HepG2 (cell line): ENCODE results near the gene SWSAP1. TPM values are rescaled to one million over a fixed set of nuclear protein-coding genes. Genes with fewer than 3 reads are reported as not detected.

Experiments
- BCL3 ChIP-seq: sonication (generic); formaldehyde crosslinking; IDR thresholded peaks from 2 replicates; pipeline ENCODE4 v1.5.1; 2020; ENCODE audit warnings: mild to moderate bottlenecking, missing genetic modification reagents, moderate library complexity
- CSRNP1 ChIP-seq: sonication (generic); formaldehyde crosslinking; IDR thresholded peaks from 2 replicates; pipeline ENCODE4 v1.8.1; 2023; ENCODE audit warnings: mild to moderate bottlenecking, missing genetic modification reagents
- HHEX ChIP-seq: IDR thresholded peaks from 2 replicates; pipeline ENCODE4 v1.6.1; 2016; ENCODE audit warnings: control low read depth
- LCORL ChIP-seq, 2 experiments: fragments of 450-650 bp in 1 of 2; sonication (generic) in 1 of 2; formaldehyde crosslinking in 1 of 2; IDR thresholded peaks; 2 replicates each; pipeline versions ENCODE4 v1.5.0 to v1.6.1; 2017 to 2020; ENCODE audit warnings: antibody characterized with exemption in 1 of 2, missing genetic modification reagents in 1 of 2
- MXI1 ChIP-seq: IDR thresholded peaks from 3 replicates; pipeline ENCODE4 v1.6.1; 2012; ENCODE audit warnings: low read depth, low read length, inconsistent platforms, borderline replicate concordance
- RCOR2 ChIP-seq: IDR thresholded peaks from 2 replicates; pipeline ENCODE4 v1.6.1; 2016; ENCODE audit warnings: missing biosample characterization, missing genetic modification reagents
- SP2 ChIP-seq: sonication (generic); formaldehyde crosslinking; IDR thresholded peaks from 2 replicates; pipeline ENCODE4 v1.5.1; 2020; ENCODE audit warnings: mild to moderate bottlenecking, missing genetic modification reagents
- TCF7 ChIP-seq: sonication (generic); IDR thresholded peaks from 2 replicates; pipeline ENCODE4 v1.6.1; 2016; ENCODE audit warnings: antibody characterized with exemption, low read depth
- ZNF343 ChIP-seq: sonication (generic); formaldehyde crosslinking; IDR thresholded peaks from 2 replicates; pipeline ENCODE4 v1.4.0; 2020; ENCODE audit warnings: mild to moderate bottlenecking, missing genetic modification reagents
- ZNF644 ChIP-seq: IDR thresholded peaks from 2 replicates; pipeline ENCODE4 v1.6.1; 2016; ENCODE audit warnings: low read depth
- polyA plus RNA-seq, 8 experiments: library from polyadenylated mRNA; depleted of rRNA in 3 of 8; stranded (reverse) in 7 of 8; unstranded in 1 of 8; fragments of >200 nt; fragmentation: Illumina TruSeq in 4 of 8; extraction: Trizol in 4 of 8; gene quantifications; 2 replicates each; pipeline versions ENCODE4 v1.2.1 to v1.2.3, GENCODE V29; 2011 to 2016; ENCODE audit warnings: low read depth in 4 of 8, missing spikeins in 1 of 8, mixed read lengths in 1 of 8; ENCODE audit not compliant: insufficient read depth in 1 of 8
- total RNA-seq, 5 experiments: library from RNA; depleted of rRNA; stranded (reverse); fragments of >200 nt; fragmentation: Illumina TruSeq; extraction: Trizol; gene quantifications; 2 replicates each; pipeline ENCODE4 v1.2.3, GENCODE V29; 2016; ENCODE audit warnings: low read depth in 1 of 5
- TF ChIP-seq, protein P1 (sequence below): sonication (generic); formaldehyde crosslinking; IDR thresholded peaks from 2 replicates; pipeline ENCODE4 v1.4.0; 2020; ENCODE audit warnings: missing genetic modification reagents, borderline replicate concordance
- TF ChIP-seq, protein P2 (sequence below): sonication (generic); formaldehyde crosslinking; IDR thresholded peaks from 2 replicates; pipeline ENCODE4 v1.8.1; 2022; ENCODE audit warnings: mild to moderate bottlenecking, missing genetic modification reagents
- TF ChIP-seq, protein P3 (sequence below): sonication (generic); formaldehyde crosslinking; IDR thresholded peaks from 2 replicates; pipeline ENCODE4 v1.4.0; 2020; ENCODE audit warnings: missing genetic modification reagents
- TF ChIP-seq, protein P4 (sequence below): sonication (generic); formaldehyde crosslinking; IDR thresholded peaks from 2 replicates; pipeline ENCODE4 v1.4.0; 2020; ENCODE audit warnings: low read depth, missing genetic modification reagents

The SWSAP1 gene
- total and polyA plus RNA-seq, 2 of the 13 experiments (the other 11 are each of a cell fraction or from before 2014, with no cell fraction given): 2.7 to 3.3 TPM

GRCh38 chr19:11380653-11381537 is 6.4 kb downstream of the SWSAP1 start (continued):
- TF ChIP-seq, protein P1, sequence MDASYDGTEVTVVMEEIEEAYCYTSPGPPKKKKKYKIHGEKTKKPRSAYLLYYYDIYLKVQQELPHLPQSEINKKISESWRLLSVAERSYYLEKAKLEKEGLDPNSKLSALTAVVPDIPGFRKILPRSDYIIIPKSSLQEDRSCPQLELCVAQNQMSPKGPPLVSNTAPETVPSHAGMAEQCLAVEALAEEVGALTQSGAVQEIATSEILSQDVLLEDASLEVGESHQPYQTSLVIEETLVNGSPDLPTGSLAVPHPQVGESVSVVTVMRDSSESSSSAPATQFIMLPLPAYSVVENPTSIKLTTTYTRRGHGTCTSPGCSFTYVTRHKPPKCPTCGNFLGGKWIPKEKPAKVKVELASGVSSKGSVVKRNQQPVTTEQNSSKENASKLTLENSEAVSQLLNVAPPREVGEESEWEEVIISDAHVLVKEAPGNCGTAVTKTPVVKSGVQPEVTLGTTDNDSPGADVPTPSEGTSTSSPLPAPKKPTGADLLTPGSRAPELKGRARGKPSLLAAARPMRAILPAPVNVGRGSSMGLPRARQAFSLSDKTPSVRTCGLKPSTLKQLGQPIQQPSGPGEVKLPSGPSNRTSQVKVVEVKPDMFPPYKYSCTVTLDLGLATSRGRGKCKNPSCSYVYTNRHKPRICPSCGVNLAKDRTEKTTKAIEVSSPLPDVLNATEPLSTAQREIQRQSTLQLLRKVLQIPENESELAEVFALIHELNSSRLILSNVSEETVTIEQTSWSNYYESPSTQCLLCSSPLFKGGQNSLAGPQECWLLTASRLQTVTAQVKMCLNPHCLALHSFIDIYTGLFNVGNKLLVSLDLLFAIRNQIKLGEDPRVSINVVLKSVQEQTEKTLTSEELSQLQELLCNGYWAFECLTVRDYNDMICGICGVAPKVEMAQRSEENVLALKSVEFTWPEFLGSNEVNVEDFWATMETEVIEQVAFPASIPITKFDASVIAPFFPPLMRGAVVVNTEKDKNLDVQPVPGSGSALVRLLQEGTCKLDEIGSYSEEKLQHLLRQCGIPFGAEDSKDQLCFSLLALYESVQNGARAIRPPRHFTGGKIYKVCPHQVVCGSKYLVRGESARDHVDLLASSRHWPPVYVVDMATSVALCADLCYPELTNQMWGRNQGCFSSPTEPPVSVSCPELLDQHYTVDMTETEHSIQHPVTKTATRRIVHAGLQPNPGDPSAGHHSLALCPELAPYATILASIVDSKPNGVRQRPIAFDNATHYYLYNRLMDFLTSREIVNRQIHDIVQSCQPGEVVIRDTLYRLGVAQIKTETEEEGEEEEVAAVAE: 0 out of 2 replicates have a peak, but pooled peaks have one; percentile 38
- TF ChIP-seq, protein P2, sequence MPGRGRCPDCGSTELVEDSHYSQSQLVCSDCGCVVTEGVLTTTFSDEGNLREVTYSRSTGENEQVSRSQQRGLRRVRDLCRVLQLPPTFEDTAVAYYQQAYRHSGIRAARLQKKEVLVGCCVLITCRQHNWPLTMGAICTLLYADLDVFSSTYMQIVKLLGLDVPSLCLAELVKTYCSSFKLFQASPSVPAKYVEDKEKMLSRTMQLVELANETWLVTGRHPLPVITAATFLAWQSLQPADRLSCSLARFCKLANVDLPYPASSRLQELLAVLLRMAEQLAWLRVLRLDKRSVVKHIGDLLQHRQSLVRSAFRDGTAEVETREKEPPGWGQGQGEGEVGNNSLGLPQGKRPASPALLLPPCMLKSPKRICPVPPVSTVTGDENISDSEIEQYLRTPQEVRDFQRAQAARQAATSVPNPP: no peak; the same call in 1 of the 2 replicates
- no peak for TF ChIP-seq LCORL (IDR thresholded peaks at IDR 0.05)
- TF ChIP-seq LCORL (CRISPR knock-in tag; IDR thresholded peaks at IDR 0.05): peak; percentile 75; the same call in 1 of the 2 replicates
- peak; percentile 81 for TF ChIP-seq CSRNP1
- peak; percentile 56; the same call in 1 of the 2 replicates for TF ChIP-seq BCL3 (CRISPR knock-in tag)
- TF ChIP-seq, protein P3, sequence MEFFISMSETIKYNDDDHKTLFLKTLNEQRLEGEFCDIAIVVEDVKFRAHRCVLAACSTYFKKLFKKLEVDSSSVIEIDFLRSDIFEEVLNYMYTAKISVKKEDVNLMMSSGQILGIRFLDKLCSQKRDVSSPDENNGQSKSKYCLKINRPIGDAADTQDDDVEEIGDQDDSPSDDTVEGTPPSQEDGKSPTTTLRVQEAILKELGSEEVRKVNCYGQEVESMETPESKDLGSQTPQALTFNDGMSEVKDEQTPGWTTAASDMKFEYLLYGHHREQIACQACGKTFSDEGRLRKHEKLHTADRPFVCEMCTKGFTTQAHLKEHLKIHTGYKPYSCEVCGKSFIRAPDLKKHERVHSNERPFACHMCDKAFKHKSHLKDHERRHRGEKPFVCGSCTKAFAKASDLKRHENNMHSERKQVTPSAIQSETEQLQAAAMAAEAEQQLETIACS (CRISPR knock-in tag): no peak
- no peak for TF ChIP-seq RCOR2 (CRISPR knock-in tag)
- TF ChIP-seq MXI1: peak; percentile 76; the same call in 1 of the 3 replicates
- no peak for TF ChIP-seq TCF7
- TF ChIP-seq, protein P4, sequence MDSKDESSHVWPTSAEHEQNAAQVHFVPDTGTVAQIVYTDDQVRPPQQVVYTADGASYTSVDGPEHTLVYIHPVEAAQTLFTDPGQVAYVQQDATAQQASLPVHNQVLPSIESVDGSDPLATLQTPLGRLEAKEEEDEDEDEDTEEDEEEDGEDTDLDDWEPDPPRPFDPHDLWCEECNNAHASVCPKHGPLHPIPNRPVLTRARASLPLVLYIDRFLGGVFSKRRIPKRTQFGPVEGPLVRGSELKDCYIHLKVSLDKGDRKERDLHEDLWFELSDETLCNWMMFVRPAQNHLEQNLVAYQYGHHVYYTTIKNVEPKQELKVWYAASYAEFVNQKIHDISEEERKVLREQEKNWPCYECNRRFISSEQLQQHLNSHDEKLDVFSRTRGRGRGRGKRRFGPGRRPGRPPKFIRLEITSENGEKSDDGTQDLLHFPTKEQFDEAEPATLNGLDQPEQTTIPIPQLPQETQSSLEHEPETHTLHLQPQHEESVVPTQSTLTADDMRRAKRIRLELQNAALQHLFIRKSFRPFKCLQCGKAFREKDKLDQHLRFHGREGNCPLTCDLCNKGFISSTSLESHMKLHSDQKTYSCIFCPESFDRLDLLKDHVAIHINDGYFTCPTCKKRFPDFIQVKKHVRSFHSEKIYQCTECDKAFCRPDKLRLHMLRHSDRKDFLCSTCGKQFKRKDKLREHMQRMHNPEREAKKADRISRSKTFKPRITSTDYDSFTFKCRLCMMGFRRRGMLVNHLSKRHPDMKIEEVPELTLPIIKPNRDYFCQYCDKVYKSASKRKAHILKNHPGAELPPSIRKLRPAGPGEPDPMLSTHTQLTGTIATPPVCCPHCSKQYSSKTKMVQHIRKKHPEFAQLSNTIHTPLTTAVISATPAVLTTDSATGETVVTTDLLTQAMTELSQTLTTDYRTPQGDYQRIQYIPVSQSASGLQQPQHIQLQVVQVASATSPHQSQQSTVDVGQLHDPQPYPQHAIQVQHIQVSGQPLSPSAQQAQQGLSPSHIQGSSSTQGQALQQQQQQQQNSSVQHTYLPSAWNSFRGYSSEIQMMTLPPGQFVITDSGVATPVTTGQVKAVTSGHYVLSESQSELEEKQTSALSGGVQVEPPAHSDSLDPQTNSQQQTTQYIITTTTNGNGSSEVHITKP (CRISPR knock-in tag): no peak
- no peak for TF ChIP-seq ZNF343 (CRISPR knock-in tag)
- TF ChIP-seq ZNF644: no peak
- no peak for TF ChIP-seq HHEX (CRISPR knock-in tag)
- peak; percentile 93 for TF ChIP-seq SP2 (CRISPR knock-in tag)
